ENCODE results near the gene SCG2. TPM values are rescaled to one million over a fixed set of nuclear protein-coding genes. Genes with fewer than 3 reads are reported as not detected.

Gene SCG2
- total RNA-seq, 1 donor: 0.86 TPM

DNA sequence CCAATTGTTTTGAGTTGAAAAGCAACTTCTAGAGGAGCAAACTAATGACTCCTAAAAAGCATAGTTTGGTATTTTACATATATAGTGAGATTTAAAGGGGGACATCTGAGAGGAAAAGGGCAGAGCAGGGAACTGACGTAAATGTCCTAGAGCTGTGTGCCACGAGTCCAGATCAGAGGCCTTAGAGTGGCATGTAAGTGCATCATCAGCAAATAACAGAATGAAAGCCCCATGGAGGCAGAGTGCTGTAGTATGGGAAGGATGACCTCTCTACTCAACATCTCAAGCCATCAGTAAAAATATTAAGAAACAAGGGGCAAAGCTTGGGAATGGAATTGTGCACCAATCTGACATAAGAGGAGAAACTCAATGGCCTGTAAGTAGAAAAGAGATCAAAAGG, 31.4 kb downstream of the SCG2 start:
- DNase-seq (ENCODE audit: low read depth): no peak
- H3K4me3 ChIP-seq (ENCODE audit: low read depth, low read length): no peak overlapping the region
- TF ChIP-seq, protein P1, sequence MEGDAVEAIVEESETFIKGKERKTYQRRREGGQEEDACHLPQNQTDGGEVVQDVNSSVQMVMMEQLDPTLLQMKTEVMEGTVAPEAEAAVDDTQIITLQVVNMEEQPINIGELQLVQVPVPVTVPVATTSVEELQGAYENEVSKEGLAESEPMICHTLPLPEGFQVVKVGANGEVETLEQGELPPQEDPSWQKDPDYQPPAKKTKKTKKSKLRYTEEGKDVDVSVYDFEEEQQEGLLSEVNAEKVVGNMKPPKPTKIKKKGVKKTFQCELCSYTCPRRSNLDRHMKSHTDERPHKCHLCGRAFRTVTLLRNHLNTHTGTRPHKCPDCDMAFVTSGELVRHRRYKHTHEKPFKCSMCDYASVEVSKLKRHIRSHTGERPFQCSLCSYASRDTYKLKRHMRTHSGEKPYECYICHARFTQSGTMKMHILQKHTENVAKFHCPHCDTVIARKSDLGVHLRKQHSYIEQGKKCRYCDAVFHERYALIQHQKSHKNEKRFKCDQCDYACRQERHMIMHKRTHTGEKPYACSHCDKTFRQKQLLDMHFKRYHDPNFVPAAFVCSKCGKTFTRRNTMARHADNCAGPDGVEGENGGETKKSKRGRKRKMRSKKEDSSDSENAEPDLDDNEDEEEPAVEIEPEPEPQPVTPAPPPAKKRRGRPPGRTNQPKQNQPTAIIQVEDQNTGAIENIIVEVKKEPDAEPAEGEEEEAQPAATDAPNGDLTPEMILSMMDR (IDR thresholded peaks at IDR 0.05; ENCODE audit: insufficient read depth, low read depth, low read length): no peak

- H3K4me3 ChIP-seq (ENCODE audit: low read depth, low read length): no peak overlapping the region
- TF ChIP-seq, protein P1 (IDR thresholded peaks at IDR 0.05; ENCODE audit: insufficient read depth, low read depth, low read length): no peak
- DNase-seq (ENCODE audit: low read depth): no peak
These were observed 35.8 kb downstream of the SCG2 start for GRCh38 chr2:223566396-223566795.

- TF ChIP-seq, protein P1 (IDR thresholded peaks at IDR 0.05; ENCODE audit: insufficient read depth, low read depth, low read length): no peak
- peak; percentile 81 for DNase-seq (ENCODE audit: low read depth)
- H3K4me3 ChIP-seq (ENCODE audit: low read depth, low read length): no peak overlapping the region
These were observed 38.7 kb downstream of the SCG2 start for GRCh38 chr2:223563462-223563861.

DNA sequence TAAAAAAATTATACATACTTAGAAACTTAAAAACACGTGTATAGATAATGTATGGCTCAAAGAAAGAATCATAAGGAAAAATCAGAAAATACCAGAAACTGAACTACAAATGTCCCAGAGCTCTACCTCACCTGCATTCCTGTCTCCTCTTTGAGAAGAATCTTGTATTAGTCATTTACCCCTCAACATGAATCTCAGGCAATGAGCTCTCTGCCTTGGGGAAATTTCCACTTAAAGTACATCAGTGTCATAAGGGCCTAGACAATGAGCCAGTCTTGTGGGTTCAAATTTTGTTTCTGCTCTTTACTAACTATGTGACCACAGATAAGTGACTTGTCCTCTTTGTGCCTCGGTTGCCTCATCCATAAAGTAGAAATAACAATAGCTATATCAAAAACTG, 40.1 kb downstream of the SCG2 start:
- TF ChIP-seq, protein P1 (IDR thresholded peaks at IDR 0.05; ENCODE audit: insufficient read depth, low read depth, low read length): no peak
- DNase-seq (ENCODE audit: low read depth): no peak
- no peak overlapping the region for H3K4me3 ChIP-seq (ENCODE audit: low read depth, low read length)

DNA sequence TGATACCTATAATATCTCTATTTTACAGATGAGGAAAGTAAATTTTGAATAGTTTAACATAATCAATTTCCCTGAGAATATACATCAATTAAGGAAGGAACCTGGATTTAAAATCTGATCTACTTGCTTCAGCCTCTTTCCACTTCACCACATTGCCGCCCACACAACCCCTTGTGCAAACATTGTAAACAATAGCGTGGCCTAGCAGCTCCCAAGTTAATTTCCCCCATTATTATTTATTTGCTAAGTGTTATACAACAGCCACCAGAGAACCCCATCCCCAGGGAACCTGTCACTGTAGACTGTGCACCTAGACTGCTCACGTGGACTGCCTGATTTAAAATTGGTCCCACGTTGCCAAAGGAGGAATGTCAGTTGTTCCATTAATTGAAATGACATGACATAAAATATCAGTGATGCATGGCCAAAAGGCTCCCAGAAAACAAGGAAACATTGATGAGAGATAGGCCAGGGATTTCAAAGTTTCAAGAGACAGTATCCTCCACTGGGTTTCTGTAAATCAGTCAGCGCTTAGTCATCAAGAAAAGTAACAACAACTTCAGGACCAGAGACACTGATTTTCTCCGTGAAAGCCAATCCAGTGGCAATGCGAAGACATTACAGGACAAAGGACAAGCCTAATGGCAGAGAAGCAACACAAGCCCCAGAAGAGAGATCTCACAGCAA, 41.3 kb downstream of the SCG2 start:
- TF ChIP-seq, protein P1 (IDR thresholded peaks at IDR 0.05; ENCODE audit: insufficient read depth, low read depth, low read length): peak; percentile 8
- H3K4me3 ChIP-seq (ENCODE audit: low read depth, low read length): no peak overlapping the region
- peak; percentile 38 for DNase-seq (ENCODE audit: low read depth)

- DNase-seq (ENCODE audit: low read depth): no peak
- no peak overlapping the region for H3K4me3 ChIP-seq (ENCODE audit: low read depth, low read length)
- TF ChIP-seq, protein P1 (IDR thresholded peaks at IDR 0.05; ENCODE audit: insufficient read depth, low read depth, low read length): no peak
These were observed 43.2 kb downstream of the SCG2 start for GRCh38 chr2:223558970-223559369.

DNA sequence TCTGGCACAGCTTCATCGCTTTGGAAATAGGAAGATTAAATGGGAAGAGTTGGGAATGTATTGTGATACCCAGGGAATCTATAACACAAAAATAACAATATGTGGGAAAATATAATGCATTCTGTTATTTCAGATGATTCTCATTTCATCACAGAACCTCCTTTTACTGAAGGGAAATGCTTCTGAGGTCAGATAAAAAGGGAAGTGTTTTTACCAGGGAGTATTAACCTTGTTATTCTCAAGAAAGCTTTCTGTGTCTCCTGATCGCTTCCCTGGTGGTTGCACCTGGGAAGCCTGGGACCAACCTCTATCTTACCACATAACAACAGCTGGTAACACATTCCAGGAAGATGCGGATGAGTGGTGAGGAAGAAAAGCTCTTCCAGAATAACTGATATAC, 47.2 kb downstream of the SCG2 start:
- TF ChIP-seq, protein P1 (IDR thresholded peaks at IDR 0.05; ENCODE audit: insufficient read depth, low read depth, low read length): no peak
- no peak for DNase-seq (ENCODE audit: low read depth)
- H3K4me3 ChIP-seq (ENCODE audit: low read depth, low read length): no peak overlapping the region

Data from fibroblast of villous mesenchyme (primary cell).